ENCODE results near the gene IMPDH2. TPM values are rescaled to one million over a fixed set of nuclear protein-coding genes. Genes with fewer than 3 reads are reported as not detected.

Gene IMPDH2
- total and polyA plus RNA-seq, 2 of the 8 experiments (the other 6 are each of a cell fraction or from before 2014, with no cell fraction given): 374 to 409 TPM

DNA sequence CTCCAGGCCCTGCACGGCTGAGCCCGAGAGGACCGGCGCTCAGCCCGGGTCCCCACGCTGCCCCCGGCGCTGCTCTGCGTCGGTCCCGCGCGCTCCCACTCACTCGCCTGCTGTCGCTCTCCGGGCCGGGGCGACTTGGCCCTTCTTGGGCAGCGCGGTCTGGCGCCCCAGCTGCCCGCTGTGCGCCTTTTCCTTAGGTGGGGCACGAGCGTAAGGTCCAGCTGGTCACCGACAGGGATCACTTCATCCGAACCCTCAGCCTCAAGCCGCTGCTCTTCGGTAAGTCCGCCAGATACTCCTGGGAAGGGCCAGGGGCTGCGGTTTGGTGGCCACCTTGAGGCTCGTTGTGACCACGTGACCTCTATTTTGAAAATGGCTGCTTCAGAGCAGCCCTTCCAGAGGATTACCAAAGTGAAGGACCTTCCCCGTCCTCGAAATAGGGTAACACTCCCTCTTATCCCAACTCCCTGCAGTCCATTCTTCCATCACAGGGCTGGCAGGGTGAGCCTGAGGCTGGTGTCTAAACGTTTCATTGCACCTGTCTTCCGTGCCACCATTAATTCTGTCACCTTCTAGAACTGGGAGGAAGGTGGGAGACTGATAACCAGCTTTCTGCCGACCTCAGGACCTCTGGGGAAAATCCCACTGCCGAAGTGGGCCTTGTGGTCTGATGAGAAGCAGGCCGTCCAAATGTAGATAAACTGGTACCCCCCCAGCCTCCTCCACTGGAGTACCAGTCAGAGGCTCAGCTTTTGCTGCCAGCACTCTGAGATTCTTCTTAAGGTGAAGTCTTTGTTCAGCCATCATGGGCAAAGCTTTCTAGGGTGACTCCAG is 38.3 kb downstream of the IMPDH2 start:
- no peak overlapping the region for H2BK20ac ChIP-seq (ENCODE audit: low read length)
- H3K36me3 ChIP-seq (ENCODE audit: control insufficient read depth in 2 of 4, insufficient read depth in 4 of 4, low read length in 3 of 4): peaks cover 0 to 3% (median under 1%) of the 10 kb centered on the region in 4 experiments; a peak in 2 of 8 replicates
- H3K23ac ChIP-seq (ENCODE audit: insufficient read length): no peak overlapping the region
- H4K91ac ChIP-seq (replicated peaks; ENCODE audit: insufficient read length, low read length): peak overlapping the region; percentile 92
- H3K14ac ChIP-seq (ENCODE audit: insufficient read length): no peak overlapping the region
- H4K20me1 ChIP-seq (replicated peaks in 1 of 2; ENCODE audit: control insufficient read depth in 1 of 2, insufficient read depth in 2 of 2, low read length in 2 of 2): peaks cover 3% of the 10 kb centered on the region in 2 experiments
- H2BK12ac ChIP-seq (ENCODE audit: low read depth, low read length): peak overlapping the region; percentile 46; the same call in 1 of the 2 replicates
- peak overlapping the region; percentile 97 for H4K5ac ChIP-seq (ENCODE audit: insufficient read length, low read depth, low read length)
- peak in 1 of 2 experiments; percentile 72 for DNase-seq (ENCODE audit: low read depth in 1 of 2, low spot score in 2 of 2)
- POLR2A ChIA-PET (ENCODE audit: partially characterized antibody): interaction anchor here (0.6 to 38.8 kb wide), 9 partner anchors 8 to 329 kb away, joined by 3 to 1518 read pairs (median 4); partner anchors contain the start of genes CELSR3, DALRD3, IMPDH2 and NDUFAF3
- 11% methylated on average over 31 of the region's 40 CpGs; no CpG with 5 or more reads in 1 of the 2 experiments for WGBS, 2 experiments (ENCODE audit: extremely low coverage in 1 of 2, insufficient coverage in 1 of 2, insufficient read length in 1 of 2, insufficient replicate concordance in 2 of 2, low coverage in 1 of 2, low lambda C conversion rate in 2 of 2, missing lambda C conversion rate in 1 of 2)
- no peak overlapping the region for H2BK15ac ChIP-seq (ENCODE audit: low read length)
- H2AK5ac ChIP-seq (ENCODE audit: low read depth, low read length): no peak overlapping the region; the same call in 1 of the 2 replicates
- H3K18ac ChIP-seq (ENCODE audit: extremely low read depth, low read length): peak overlapping the region; percentile 93
- peaks cover 7 to 17% (median 10%) of the 10 kb centered on the region in 4 experiments; a peak in 5 of 7 replicates for H3K4me1 ChIP-seq (replicated peaks in 1 of 4; ENCODE audit: control insufficient read depth in 3 of 4, insufficient read depth in 4 of 4, low read length in 3 of 4)
- peak overlapping the region; percentile 62 for H2BK120ac ChIP-seq (replicated peaks; ENCODE audit: low read depth, low read length)
- peak overlapping the region; percentile 84 to 94 for H3K4me2 ChIP-seq (ENCODE audit: insufficient read depth in 1 of 2, low read depth in 2 of 2, low read length in 2 of 2)
- no peaks in the 10 kb centered on the region; the same call in 1 of the 2 replicates for H3K79me1 ChIP-seq (ENCODE audit: low read depth, low read length)
- peaks cover 0 to 21% of the 10 kb centered on the region in 2 experiments; a peak in 2 of 4 replicates for H3K79me2 ChIP-seq (ENCODE audit: control insufficient read depth in 1 of 2, insufficient read depth in 2 of 2, low read length in 2 of 2)
- peaks cover 20% of the 10 kb centered on the region for H3K23me2 ChIP-seq (ENCODE audit: low read depth, low read length)
- no peak for FAIRE-seq
- peak overlapping the region; percentile 66 to 83 (median 76) for H3K4me3 ChIP-seq (ENCODE audit: extremely low read depth in 1 of 4, insufficient read depth in 2 of 4, low read depth in 3 of 4, low read length in 4 of 4)
- H3K27me3 ChIP-seq (replicated peaks in 1 of 4; ENCODE audit: control insufficient read depth in 3 of 4, extremely low read depth in 1 of 4, insufficient read depth in 3 of 4, low read length in 3 of 4): no peaks in the 10 kb centered on the region
- H2AFZ ChIP-seq (ENCODE audit: low read length): peak overlapping the region; percentile 36; the same call in 1 of the 2 replicates
- H3K9ac ChIP-seq (replicated peaks in 1 of 4; ENCODE audit: extremely low read depth in 1 of 4, low read depth in 3 of 4, low read length in 3 of 4): peak overlapping the region; percentile 52 to 89 (median 84)
- peak overlapping the region; percentile 87 for H3K27ac ChIP-seq (ENCODE audit: low read depth, low read length)
- H3K4ac ChIP-seq (replicated peaks; ENCODE audit: insufficient read length, low read depth, low read length): peak overlapping the region; percentile 94
- H3K9me3 ChIP-seq (ENCODE audit: insufficient read depth in 2 of 2, low read depth in 1 of 2, low read length in 1 of 2): no peaks in the 10 kb centered on the region
- peak overlapping the region; percentile 85 for H4K8ac ChIP-seq (ENCODE audit: extremely low read depth, insufficient read depth, low read length)
- H3K56ac ChIP-seq (replicated peaks; ENCODE audit: insufficient read length, low read depth, low read length): peak overlapping the region; percentile 77
- CTCF ChIA-PET (ENCODE audit: partially characterized antibody): interaction anchor here (0.8 to 19.9 kb wide), 5 partner anchors 10 to 591 kb away, joined by 3 to 467 read pairs (median 4); partner anchors contain the start of genes DALRD3, NDUFAF3 and WDR6
- peak overlapping the region; percentile 87; the same call in 1 of the 2 replicates for H2BK5ac ChIP-seq (ENCODE audit: low read depth, low read length)
- TF ChIP-seq JUN (IDR thresholded peaks at IDR 0.05; ENCODE audit: low read depth, low read length) (no peak), SP4 (IDR thresholded peaks at IDR 0.05; ENCODE audit: low read length) (0 out of 2 replicates have a peak, but pooled peaks have one; percentile 40), RBBP5 (IDR thresholded peaks at IDR 0.05; ENCODE audit: borderline replicate concordance, low read depth, low read length) (no peak), SIRT6 (IDR thresholded peaks at IDR 0.05; ENCODE audit: low read length) (no peak), SIX5 (IDR thresholded peaks at IDR 0.05; ENCODE audit: low read depth, low read length) (no peak), ASH2L (IDR thresholded peaks at IDR 0.05; ENCODE audit: low read length) (no peak), USF2 (IDR thresholded peaks at IDR 0.05; ENCODE audit: low read length) (peak; percentile 81), CREB1 (IDR thresholded peaks at IDR 0.05) (no peak), E2F6 (IDR thresholded peaks at IDR 0.05) (peak; percentile 29), POLR2AphosphoS5 (IDR thresholded peaks at IDR 0.05; ENCODE audit: low read depth, low read length) (peak; percentile 35; the same call in 1 of the 2 replicates)

Data from H1 (cell line).